ENCODE results near the gene SLCO2B1.
A peak's percentile ranks its signal among the peaks of the same experiment; 100 is the strongest.

Gene SLCO2B1

DNA sequence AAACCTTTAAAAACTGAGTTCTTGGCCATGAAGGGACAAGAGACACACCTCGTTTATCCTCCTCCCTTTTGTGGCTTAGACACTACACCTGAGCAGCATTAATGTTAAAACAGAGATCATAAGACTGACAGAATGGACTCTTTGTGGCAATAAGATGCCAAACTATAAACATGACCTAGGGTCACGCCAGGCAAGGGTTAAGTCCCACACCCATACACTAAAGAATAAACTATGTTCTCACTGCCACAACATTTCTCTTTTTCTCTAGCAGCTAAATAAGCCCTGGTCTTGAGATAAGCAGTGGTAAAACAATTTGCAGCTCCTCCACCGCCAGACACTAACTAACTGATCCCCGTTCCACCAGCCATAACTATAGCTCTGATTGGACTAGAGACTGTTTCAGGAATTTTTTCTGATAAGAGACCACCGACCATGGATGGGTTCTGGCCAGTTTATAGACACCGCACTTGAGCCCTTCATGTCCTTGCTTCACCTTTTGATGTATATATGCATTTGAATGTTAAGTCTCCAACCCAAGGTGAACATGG, 4.9 kb upstream of the SLCO2B1 start:
- no peak for DNase-seq

DNA sequence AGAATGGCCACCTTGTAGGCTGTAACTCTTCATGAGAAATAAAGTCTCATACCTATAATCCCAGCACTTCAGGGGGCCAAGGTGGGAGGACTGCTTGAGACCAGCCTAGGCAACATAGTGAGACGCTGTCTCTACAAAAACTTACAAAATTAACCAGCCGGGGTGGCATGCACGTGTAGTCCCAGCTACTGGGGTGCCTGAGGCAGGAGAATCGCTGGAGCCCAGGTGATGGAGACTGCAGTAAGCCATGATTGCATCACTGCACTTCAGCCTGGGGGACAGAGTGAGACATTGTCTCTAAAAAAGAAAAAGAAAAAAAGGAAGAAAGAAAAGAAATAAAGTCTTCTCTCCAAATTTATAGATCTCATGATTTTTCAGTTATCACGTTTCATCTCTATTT, 4.2 kb upstream of the SLCO2B1 start:
- DNase-seq = no peak

DNA sequence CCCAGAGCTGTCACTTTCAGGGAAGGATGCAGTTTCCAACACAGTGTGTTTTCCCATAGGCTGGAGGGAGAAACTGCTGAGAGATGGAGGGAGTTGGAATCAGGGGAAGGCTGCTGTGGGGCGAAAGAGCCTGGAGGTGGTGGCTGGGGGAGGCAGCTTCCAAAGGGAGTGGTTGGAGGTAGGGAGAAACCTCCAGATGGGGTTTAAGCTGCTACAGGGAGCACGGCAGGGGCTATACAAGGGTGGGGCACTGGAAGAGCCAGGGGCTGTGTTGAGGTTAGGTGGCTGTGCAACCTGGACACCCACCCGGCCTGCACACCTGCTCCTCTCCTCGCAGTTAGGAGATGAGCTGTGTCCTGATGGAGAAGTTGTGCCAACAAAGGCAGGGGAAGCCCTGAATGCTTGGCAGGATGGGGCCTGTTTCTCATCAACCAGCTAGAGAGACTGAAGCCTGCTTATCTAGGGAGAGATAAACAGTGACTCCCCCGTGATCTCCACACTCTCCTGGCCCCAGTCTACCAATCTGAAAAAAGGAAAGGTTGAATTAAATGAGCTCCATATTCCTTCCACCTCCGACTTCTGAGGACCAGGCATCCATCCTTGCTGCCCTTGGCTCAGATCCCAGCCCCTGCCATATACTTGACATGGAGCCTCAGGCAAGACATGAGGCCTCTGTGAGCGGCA, 3.6 kb upstream of the SLCO2B1 start:
- no peak for DNase-seq

GRCh38 chr11:75147875-75148263, 3.0 kb upstream of the SLCO2B1 start:
- DNase-seq = peak; percentile 9

DNA sequence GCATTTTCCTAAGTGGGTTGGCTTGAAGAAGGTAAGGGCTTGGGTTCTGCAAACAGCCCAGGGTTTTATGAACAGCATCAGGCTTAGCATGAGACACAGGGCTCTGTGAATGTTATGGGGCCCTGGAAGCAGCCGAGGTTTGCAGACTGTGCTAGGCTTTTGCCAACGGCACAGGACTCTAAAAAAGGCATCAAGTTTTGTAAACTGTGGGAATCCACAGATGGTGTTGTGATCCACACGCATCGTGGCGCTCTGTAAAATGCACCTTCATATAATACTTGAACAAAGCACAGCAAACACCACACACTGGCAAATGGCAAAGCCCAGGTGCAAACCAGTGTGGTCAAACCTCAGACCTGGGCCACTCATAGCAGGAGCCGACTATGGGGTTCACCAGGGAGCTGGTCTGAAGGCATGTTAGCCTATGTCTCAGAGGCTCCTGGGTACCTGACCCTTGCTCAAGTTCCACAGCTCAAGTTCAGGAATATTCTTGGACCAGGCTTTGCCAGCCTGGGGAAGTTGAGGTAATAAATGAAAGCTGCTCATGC, 2.4 kb upstream of the SLCO2B1 start:
- DNase-seq = no peak

DNA sequence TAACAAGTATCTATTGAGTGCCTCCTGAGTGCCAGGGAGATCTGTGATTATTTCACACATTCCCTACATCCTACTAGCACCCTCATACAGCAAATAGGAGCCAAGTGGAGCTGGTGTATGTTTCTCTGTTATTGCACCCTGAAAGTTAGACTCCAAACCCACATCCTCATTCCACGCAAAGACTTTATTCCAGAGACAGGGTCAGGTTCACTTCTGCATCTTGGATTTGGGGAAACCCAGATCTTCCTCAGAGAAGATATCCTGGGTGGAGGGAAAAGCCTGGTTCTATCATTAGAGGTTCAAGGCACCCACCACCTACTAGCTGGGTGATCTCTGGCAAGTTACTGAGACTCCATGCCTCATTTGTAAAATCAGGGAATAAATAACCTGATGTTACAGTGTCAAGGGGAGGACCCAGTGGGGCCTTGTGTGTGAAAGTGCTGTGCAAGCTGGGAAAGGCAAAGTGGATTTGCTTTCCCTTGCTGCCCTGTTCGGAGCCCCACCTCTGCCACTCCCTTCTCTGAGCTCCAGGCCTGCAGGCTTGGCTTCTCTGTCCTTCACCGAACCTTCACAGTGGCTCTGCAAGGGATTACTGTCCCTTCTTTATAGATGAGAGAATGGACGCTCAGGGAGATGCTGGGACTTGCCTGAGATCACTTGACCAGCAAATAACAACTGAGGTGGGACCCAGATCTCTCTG, 991 bp upstream of the SLCO2B1 start:
- no peak for DNase-seq

DNA sequence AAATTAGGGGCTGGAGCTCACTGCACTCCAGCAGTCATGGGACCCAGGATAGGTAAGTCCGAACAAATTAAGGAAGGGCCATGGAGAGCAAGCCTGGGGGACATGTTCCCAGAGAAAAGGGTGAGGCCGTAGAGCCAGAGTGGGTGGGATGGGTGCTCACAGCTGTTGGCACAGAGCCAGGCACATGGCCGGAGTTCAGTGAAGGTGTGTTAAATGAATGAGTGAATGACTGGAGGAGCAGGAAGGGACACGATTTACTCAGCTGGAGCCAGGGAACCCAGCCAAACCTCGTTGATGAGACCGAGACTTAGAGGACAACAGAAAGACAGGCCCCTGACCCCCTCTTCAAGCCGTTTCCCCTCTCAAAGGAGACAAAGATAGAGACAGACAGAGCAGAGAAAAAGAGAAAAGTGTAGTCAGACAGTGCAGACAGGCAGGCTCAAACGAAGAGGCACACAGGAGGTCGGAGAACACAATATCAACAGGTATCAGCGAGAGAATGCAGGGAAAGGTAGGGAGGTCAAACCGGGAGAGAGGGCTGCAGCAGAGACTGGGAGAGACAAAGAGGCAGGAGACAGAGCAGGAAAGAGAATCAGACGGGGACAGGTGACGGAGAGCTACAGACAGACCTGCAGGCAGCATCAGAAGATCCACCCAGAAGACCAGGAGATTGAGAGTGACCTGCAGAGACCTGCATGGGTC, 590 bp downstream of the SLCO2B1 start:
- DNase-seq = no peak

DNA sequence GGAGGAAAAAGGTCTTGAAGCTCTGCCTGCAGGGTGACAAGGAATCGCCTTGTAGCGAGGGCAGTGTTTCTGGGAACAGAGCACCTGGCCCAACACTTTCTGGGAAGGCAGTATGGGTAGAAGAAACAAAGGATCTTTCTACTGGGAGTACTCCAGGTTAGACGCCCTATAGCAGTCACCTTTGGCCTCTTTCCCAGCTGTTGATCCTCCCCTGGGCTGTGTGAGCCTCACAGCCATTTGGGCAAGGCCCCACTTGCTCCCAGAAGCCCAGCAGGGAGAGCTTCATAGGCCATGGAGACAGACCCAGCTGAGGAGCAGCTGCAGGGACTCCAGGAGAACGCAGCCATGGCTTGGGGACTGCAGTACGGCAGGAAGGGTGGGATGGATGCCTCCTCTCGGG, 1.2 kb downstream of the SLCO2B1 start:
- DNase-seq = no peak

- no peak for DNase-seq
Measured at GRCh38 chr11:75152651-75153427, 1.9 kb downstream of the SLCO2B1 start.

DNA sequence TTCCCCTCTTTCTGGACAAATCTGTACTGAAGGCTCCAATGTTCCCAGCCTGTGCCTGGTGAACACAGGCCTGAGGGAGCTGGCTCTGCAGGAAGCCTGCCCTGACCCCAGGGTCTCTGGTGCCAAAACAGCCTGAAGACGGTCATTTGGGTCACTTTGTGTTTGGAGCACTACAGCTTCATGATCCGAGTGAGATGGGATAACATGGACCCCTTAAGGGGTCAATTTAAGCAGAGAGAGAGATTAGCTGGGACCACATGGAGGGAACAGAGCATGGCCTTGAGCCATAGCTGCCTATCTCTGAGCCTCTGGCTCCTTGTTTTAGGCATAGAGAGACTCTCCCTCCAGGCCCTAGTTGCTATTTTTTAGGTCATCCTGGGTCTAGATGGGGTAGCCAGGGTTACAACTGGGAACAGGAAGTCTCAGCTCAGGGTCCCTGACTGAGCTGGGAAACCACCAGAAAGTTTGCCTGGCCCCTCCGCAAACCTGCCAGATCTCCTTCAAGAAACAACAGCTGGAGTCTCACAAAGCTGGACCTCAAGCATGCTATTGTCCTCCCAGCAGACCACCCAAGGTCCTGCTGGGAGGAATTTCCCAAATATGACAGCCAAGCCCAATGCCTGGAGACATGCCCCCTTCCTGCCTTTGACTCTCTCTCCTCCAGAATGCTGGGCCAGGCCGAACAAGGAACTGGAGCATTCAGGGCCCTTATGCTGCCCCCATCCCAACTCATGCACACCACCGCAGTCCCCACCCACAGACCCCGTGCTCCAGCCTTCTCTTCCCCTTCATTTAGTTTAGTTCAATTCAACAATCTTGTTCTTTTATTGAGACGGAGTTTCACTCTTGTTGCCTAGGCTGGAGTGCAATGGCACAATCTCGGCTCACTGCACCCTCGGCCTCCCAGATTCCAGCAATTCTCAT, 4.0 kb downstream of the SLCO2B1 start:
- no peak for DNase-seq

- no peak for DNase-seq
Measured at GRCh38 chr11:75155570-75156422, 4.9 kb downstream of the SLCO2B1 start.

DNA sequence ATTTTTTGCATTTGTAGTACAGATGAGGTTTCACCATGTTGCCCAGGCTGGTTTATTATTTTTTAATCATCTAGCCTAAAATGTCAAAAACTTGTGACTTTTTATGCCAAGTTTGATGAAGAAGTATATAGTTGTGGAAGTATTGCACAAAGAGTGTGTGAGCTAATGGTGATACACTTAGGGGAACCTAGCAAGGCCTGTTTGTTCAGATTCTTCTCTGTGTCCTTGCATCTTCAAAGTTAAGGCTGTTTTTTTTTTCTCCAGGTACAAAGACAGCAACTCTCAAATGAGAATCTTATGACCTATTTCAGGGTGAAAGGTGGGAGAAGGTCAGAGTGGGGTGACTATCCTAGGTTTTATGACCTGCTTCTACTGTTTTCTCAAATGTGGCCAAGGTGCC, 7.3 kb downstream of the SLCO2B1 start:
- DNase-seq = no peak

- DNase-seq = no peak
Measured at GRCh38 chr11:75158696-75159150, 7.8 kb downstream of the SLCO2B1 start.

GRCh38 chr11:75159151-75159953, 8.4 kb downstream of the SLCO2B1 start:
- DNase-seq = no peak

DNA sequence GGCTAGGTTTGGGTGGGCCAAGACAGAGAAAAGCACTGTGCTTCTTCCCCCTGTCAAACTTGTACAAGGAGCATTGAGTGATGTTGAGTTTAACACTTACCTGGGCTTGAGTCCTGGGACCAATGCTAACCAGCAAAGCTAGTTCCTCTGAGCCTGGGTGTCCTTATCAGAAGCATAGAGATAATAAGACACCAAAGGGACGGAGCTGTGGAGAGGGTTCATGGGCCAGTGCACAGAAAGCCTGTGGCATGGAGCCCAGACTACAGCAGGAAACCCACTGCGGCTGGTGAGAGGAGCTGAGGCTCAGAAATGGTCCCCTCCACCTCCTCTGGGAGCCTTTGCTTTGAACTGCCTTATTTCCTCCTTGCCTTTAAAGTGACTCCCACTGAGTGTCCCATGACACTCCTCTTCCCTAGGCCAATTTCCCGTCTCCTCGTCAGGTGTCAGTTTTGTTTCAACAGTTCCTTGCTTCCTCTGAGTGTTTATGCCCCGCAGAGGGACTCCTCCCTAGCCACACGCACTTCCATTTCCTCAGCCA, 9.4 kb downstream of the SLCO2B1 start:
- no peak for DNase-seq

DNA sequence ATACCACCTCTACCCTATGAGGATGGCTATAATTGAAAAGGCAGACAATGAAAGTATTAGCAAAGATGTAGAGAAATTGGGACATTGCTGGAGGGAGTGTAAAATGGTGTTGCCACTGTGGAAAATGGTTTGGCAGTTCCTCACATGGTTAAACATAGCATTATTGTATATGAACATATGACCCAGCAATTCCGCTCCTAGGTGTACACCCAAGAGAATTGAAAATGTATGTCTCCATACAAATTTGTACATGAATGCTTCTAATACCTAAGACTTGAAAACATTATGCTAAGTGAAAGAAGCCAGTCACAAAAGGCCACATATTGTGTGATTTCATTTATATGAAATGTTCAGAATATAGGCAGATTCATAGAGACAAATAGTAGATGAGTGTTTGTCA, 10.0 kb downstream of the SLCO2B1 start:
- DNase-seq = no peak

DNA sequence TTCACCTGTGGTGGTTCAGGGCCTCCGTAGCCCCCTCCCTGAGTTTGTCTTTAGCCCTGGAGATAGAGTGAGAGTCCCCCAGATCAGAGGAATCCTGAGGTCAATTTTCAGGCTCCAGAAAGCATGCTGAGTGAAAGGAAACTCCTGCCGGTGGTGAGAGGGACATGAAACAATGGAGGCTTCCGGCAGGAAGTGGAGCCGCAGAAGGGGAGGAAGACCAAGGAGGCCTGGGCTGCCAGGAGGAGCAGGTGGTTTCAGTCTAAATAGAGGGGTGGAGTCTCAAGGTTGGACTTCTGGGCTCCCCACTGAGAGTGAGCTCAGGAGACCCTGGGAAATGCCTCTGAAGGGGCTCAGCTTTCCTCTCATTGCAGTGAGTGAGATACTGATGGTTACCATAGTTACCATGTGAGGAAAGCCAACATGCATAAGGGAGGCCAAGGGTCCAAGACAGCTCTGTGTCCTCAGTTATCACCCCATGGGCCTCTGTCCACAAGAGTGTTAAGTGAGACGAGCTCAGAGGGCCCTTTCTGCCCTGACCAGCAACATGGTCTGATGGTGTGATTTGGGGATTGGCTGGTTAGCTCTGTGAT, 10.7 kb downstream of the SLCO2B1 start:
- DNase-seq = no peak

DNA sequence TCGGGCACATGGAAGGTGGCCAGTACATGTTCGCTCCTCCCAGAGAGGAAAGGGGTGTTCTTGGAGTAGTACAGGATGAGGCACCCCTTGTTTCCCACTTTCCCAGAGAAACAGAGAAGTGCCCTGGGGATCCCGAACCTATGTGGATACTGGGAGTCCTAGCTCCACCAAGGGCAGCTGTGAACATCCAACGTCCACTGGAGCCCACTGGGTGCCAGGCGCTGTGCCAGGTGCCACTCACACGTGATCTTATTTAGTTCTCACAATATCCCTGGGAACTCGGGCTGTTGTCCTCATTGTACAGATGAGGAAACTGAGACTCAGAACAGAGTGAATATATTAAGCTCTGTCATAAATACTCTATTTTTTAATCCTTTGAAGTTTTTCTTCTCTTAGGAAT, 12.0 kb downstream of the SLCO2B1 start:
- no peak for DNase-seq
